Aorta (tissue), 5 donors: ENCODE results near the gene CSGALNACT2. TPM values are rescaled to one million over a fixed set of nuclear protein-coding genes. Genes with fewer than 3 reads are reported as not detected.

Source experiments
- ATAC-seq: fragments of 200-7000 bp; cut with Tn5 transposase; one replicate; pipeline ENCODE4 v1.9.1; 2022; ENCODE audit warnings: moderate library complexity; ENCODE audit not compliant: low FRiP score
- DNase-seq, 2 donors: peaks; one replicate each; pipeline ENCODE4 v3.0.0-alpha.2; 2020
- H3K27ac ChIP-seq, 2 donors: one replicate each; pipeline ENCODE4 v1.5.1; 2013; ENCODE audit warnings: low read length in 2 of 2, mild to moderate bottlenecking in 2 of 2, moderate library complexity in 2 of 2, control low read depth in 1 of 2, inconsistent platforms in 1 of 2, low read depth in 1 of 2
- H3K27me3 ChIP-seq, 2 donors: one replicate each; pipeline ENCODE4 v1.6.1; 2013; ENCODE audit warnings: control low read depth in 1 of 2, low read length in 1 of 2, mild to moderate bottlenecking in 1 of 2, moderate library complexity in 1 of 2; ENCODE audit not compliant: insufficient read depth in 2 of 2, control insufficient read depth in 1 of 2
- H3K36me3 ChIP-seq, 2 donors: one replicate each; pipeline ENCODE4 v1.6.1; 2013; ENCODE audit warnings: control low read depth in 1 of 2, low read length in 1 of 2, mild to moderate bottlenecking in 1 of 2; ENCODE audit not compliant: insufficient read depth in 2 of 2, control insufficient read depth in 1 of 2
- H3K4me1 ChIP-seq, 2 donors: one replicate each; pipeline ENCODE4 v1.6.1; 2013; ENCODE audit warnings: low read length in 2 of 2, control low read depth in 1 of 2, mild to moderate bottlenecking in 1 of 2, moderate library complexity in 1 of 2; ENCODE audit not compliant: insufficient read depth in 2 of 2, control insufficient read depth in 1 of 2
- H3K4me3 ChIP-seq, 2 donors: one replicate each; pipeline ENCODE4 v1.5.1; 2013; ENCODE audit warnings: low read length in 2 of 2, control low read depth in 1 of 2, mild to moderate bottlenecking in 1 of 2
- H3K9me3 ChIP-seq: one replicate; pipeline ENCODE4 v1.6.1; 2013; ENCODE audit warnings: mild to moderate bottlenecking, low read length; ENCODE audit not compliant: control insufficient read depth
- WGBS, 2 donors: extraction: QIAGEN DNeasy Blood & Tissue Kit; methylation state at CpG; one replicate each; pipeline ENCODE4 v1.1.7; 2013; 5-methylcytosine and 5-hydroxymethylcytosine counted together
- intact Hi-C, 2 donors: fragments of 100-400 bp; cut with DNase I; formaldehyde crosslinking; loops; one replicate each; pipeline versions ENCODE4 v1.14.2 to v1.15.0; 2022
- polyA plus RNA-seq, 2 donors: library from polyadenylated mRNA; stranded (reverse); fragments of 200-250 nt; gene quantifications; one replicate each; pipeline ENCODE4 v1.2.3, GENCODE V29; 2013
- total RNA-seq, 2 donors: library from RNA; stranded (reverse); fragmentation: NEBNext Ultra II Directional; extraction: Animal tissue kit (Norgen Biotek cat#: 25700); gene quantifications; one replicate each; pipeline ENCODE4 v1.2.1, GENCODE V29; 2021
- donor health status: healthy with polysubstance abuse.
- donor health status: Bipolar disorder and iron deficiency.
- donor health status: DM: no; HTN: no; CAD: no.
- donor health status: DM: no; HTN: no; CAD: no.
- donor health status: DM: yes; HTN: yes; CAD: no.

CSGALNACT2 gene
- total and polyA plus RNA-seq, 4 donors: 18.2 to 35.8 (median 26.4) TPM

GRCh38 chr10:43160046-43160920 is 22.0 kb downstream of the CSGALNACT2 start:
- ATAC-seq: no peak

DNA sequence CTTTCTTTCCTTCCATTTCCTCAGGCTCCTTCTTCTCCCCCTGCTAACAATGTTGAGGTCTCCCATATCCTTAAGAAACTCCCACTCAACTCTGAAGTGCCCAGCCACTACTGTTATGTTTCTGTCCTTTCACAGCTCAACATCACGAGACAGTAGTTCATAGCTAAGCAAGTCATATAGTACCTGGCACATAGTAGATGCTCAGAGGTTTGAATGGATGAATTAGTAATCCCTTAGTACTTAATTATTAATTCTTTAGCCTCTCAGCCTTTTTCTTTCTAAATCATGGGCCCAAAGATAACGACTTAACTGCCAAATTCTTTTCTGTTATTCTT is 22.6 kb downstream of the CSGALNACT2 start:
- H3K27ac ChIP-seq: no peak overlapping the region
- no peaks in the 10 kb centered on the region for H3K27me3 ChIP-seq
- no peaks in the 10 kb centered on the region for H3K9me3 ChIP-seq
- H3K4me3 ChIP-seq: no peak overlapping the region
- intact Hi-C loops: no loop called here
- H3K36me3 ChIP-seq: peaks cover 2 to 6% of the 10 kb centered on the region in 2 donors
- WGBS, 2 donors: 81 to 82% methylated on average over 2 of the region's 2 CpGs
- ATAC-seq: no peak
- DNase-seq: no peak
- H3K4me1 ChIP-seq: peaks cover 0 to 2% of the 10 kb centered on the region in 2 donors

More at GRCh38 chr10:43160046-43160920, 22.0 kb downstream of the CSGALNACT2 start:
- 53 to 63% methylated on average over 1 of the region's 1 CpG for WGBS, 2 donors
- intact Hi-C loops: no loop called here
- no peak for DNase-seq
- Histone ChIP-seq H3K4me1 (peaks cover 0 to 2% of the 10 kb centered on the region in 2 donors), H3K4me3 (no peak overlapping the region), H3K27ac (no peak overlapping the region), H3K27me3 (no peaks in the 10 kb centered on the region), H3K9me3 (no peaks in the 10 kb centered on the region), H3K36me3 (peaks cover 2 to 6% of the 10 kb centered on the region in 2 donors)

DNA sequence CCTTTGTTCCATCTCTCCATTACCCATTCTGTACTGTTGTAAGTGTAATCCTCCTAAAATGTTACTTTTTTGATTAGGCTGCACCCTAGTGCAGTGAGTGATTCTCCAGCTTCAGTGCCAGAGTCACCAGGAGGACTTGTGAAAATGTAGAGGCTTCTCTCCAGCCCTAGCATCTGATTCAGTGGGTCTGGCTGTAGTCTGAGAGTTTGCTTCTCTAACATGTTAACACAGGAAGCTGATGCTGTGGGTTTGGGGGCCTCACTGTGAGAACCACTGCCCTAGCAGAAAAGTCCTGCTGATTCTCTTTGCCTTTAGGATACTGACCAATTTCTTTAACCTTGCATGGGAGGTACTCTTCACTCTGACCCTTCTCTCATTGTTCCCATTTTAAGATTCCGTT is 24.4 kb downstream of the CSGALNACT2 start:
- no peaks in the 10 kb centered on the region for H3K27me3 ChIP-seq
- no peaks in the 10 kb centered on the region for H3K9me3 ChIP-seq
- DNase-seq (no peak), ATAC-seq (no peak)
- H3K27ac ChIP-seq: no peak overlapping the region
- 80 to 95% methylated on average over 1 of the region's 1 CpG for WGBS, 2 donors
- peaks cover 0 to 2% of the 10 kb centered on the region in 2 donors for H3K4me1 ChIP-seq
- H3K4me3 ChIP-seq: no peak overlapping the region
- peaks cover 2 to 6% of the 10 kb centered on the region in 2 donors for H3K36me3 ChIP-seq
- intact Hi-C loops: no loop called here

- ATAC-seq: no peak
- 74 to 75% methylated on average over 6 of the region's 6 CpGs for WGBS, 2 donors
These were observed 28.1 kb downstream of the CSGALNACT2 start for GRCh38 chr10:43166207-43166879.

DNA sequence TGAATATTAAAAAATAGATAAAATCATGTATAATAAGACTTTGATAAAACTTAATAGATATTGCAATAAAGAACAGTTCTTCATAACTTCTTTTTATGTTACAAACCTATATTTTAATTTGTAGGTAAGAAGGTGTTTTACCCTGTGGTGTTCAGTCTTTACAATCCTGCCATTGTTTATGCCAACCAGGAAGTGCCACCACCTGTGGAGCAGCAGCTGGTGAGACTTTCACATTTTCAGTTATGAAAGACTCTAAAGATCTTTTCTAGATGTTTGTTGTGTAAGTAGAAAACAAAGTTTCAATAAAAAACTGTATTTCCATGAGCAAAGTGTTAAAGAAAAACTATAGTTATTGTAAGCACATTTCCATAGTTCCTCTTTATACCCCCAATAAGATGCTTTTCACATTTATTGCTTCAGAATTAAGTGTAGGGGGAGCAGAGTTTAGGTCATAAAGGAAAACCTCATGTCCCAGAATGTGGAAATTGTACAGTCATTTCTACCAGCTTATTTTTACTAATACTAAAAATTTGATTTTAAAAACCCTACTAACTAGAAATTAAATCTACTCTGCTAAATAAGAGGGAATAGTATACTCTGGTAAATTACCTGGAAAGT is 28.7 kb downstream of the CSGALNACT2 start:
- no peaks in the 10 kb centered on the region for H3K27me3 ChIP-seq
- peaks cover 2 to 10% of the 10 kb centered on the region in 2 donors for H3K36me3 ChIP-seq
- no peak overlapping the region for H3K27ac ChIP-seq
- intact Hi-C loops: no loop called here
- ATAC-seq: no peak
- H3K4me3 ChIP-seq: no peak overlapping the region
- no peaks in the 10 kb centered on the region for H3K4me1 ChIP-seq
- no peaks in the 10 kb centered on the region for H3K9me3 ChIP-seq
- DNase-seq: no peak

More at GRCh38 chr10:43166207-43166879, 28.1 kb downstream of the CSGALNACT2 start:
- no peak for DNase-seq
- Histone ChIP-seq H3K9me3 (no peaks in the 10 kb centered on the region), H3K27me3 (no peaks in the 10 kb centered on the region), H3K36me3 (peaks cover 2 to 10% of the 10 kb centered on the region in 2 donors), H3K27ac (no peak overlapping the region), H3K4me3 (no peak overlapping the region), H3K4me1 (no peaks in the 10 kb centered on the region)
- intact Hi-C loops: no loop called here

DNA sequence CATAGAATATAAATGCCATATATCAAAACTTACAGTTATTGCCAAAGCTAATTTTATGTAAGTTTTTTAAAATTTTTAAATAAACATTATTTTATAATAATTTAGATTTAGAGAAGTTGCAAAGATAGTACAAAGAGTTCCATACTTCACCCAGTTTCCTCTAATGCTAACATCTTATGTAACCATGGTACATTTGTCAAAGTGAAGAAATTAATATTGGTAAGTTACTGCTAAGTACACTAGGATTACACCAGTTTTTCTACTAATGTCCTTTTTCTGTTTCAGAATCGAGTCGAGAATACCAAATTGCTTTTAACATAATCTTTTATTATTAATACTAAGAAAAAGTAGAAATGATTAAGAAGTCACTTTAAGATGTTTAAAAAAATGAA is 29.2 kb downstream of the CSGALNACT2 start:
- no peaks in the 10 kb centered on the region for H3K27me3 ChIP-seq
- DNase-seq: no peak
- intact Hi-C loops: no loop called here
- no peak overlapping the region for H3K27ac ChIP-seq
- H3K36me3 ChIP-seq: peaks cover 3 to 6% of the 10 kb centered on the region in 2 donors
- WGBS, 2 donors: 68 to 94% methylated on average over 2 of the region's 2 CpGs
- no peaks in the 10 kb centered on the region for H3K4me1 ChIP-seq
- no peak for ATAC-seq
- H3K4me3 ChIP-seq: no peak overlapping the region
- H3K9me3 ChIP-seq: no peaks in the 10 kb centered on the region

GRCh38 chr10:43170491-43170890 is 32.2 kb downstream of the CSGALNACT2 start:
- no peaks in the 10 kb centered on the region for H3K27me3 ChIP-seq
- H3K27ac ChIP-seq: no peak overlapping the region
- no peak for DNase-seq
- ATAC-seq: no peak
- 51 to 57% methylated on average over 2 of the region's 2 CpGs for WGBS, 2 donors
- H3K36me3 ChIP-seq: peaks cover 4 to 13% of the 10 kb centered on the region in 2 donors
- H3K4me3 ChIP-seq: no peak overlapping the region
- intact Hi-C loops: no loop called here
- no peaks in the 10 kb centered on the region for H3K4me1 ChIP-seq
- no peaks in the 10 kb centered on the region for H3K9me3 ChIP-seq

DNA sequence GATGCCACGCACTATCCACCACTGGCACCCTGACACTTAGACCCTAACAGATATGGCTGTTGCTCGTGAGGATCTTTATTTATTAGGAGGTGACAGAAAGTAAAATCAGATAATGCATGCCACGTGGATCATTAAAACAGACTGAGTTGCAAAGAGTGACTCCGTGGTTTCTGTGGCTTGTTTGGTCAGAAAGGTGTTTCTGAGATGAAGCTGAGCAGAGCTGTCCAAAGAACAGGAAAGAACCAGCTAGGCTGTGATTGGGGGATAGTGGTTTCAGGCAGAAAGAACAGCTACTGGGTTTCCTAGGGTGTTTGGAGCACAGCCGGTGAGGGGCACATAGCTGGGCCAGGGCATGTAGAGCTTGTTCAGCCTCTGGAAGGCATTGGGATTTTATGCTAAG is 34.4 kb downstream of the CSGALNACT2 start:
- WGBS, 2 donors: 95 to 96% methylated on average over 5 of the region's 5 CpGs
- DNase-seq (no peak), ATAC-seq (no peak)
- Histone ChIP-seq H3K36me3 (peaks cover 6 to 16% of the 10 kb centered on the region in 2 donors), H3K9me3 (no peaks in the 10 kb centered on the region), H3K27me3 (no peaks in the 10 kb centered on the region), H3K4me1 (no peaks in the 10 kb centered on the region), H3K4me3 (no peak overlapping the region), H3K27ac (no peak overlapping the region)
- intact Hi-C loops: no loop called here
